Keratinocyte (primary cell): ENCODE data around the gene EMP3.
"Not testable (repeated sequence)": the region's sequence is repeated elsewhere in the genome, so short reads cannot be mapped to it uniquely, and the experiment has no call there.

ENCODE experiments used
- CTCF ChIP-seq, 3 experiments: IDR thresholded peaks in 1 of 3; conservative IDR thresholded peaks in 1 of 3; optimal IDR thresholded peaks in 1 of 3; 2 replicates in 2 of 3; 3 replicates in 1 of 3; pipeline versions ENCODE3 to v1.5.1; 2011; ENCODE audit warnings: low read length in 3 of 3, mild to moderate bottlenecking in 3 of 3, moderate library complexity in 2 of 3, control low read depth in 1 of 3, inconsistent platforms in 1 of 3; ENCODE audit not compliant: insufficient read depth in 2 of 3; ENCODE audit errors: extremely low read depth in 1 of 3
- EZH2 ChIP-seq: IDR thresholded peaks from one replicate; pipeline ENCODE4 v1.6.1; 2012; ENCODE audit warnings: inconsistent platforms, mild to moderate bottlenecking, low read length, moderate library complexity

DNA sequence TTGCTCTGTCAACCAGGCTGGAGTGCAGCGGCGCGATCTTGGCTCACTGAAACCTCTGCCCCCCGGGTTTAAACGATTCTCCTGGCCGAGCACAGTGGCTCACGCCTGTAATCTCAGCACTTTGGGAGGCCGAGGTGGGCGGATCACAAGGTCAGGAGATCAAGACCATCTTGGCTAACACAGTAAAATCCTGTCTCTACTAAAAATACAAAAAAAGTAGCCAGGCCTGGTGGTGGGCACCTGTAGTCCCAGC is 7.7 kb upstream of the EMP3 start:
- TF ChIP-seq CTCF (optimal IDR thresholded peaks at IDR 0.05 in 1 of 3, IDR thresholded peaks at IDR 0.05 in 1 of 3, conservative IDR thresholded peaks at IDR 0.05 in 1 of 3; ENCODE audit: extremely low read depth in 1 of 3, insufficient read depth in 2 of 3, low read length in 3 of 3); EZH2: not testable (repeated sequence)
